GM12878 (cell line): ENCODE results near the gene ANKRD40CL. TPM values are rescaled to one million over a fixed set of nuclear protein-coding genes. Genes with fewer than 3 reads are reported as not detected.

Experiments used
- ATAC-seq: fragments of 200-7000 bp; cut with Tn5 transposase; 3 replicates; pipeline ENCODE4 v1.9.1; 2020; ENCODE audit warnings: mild to moderate bottlenecking, moderate library complexity
- BruUV-seq: library from RNA; stranded (reverse); fragments of 400-500 nt; replicated peaks from 2 replicates; lab custom pipeline; 2021; lab: Mats Ljungman, UMichigan
- CTCF ChIA-PET: fragments of 300-600 bp; sonication (Branson Sonifier 250); formaldehyde crosslinking; extraction: SDS; loops from one replicate; lab custom pipeline; 2021; ENCODE audit warnings: inconsistent platforms; lab: Yijun Ruan, JAX
- POLR2A ChIA-PET: fragments of 350-600 bp; formaldehyde crosslinking; extraction: SDS; loops from one replicate; lab custom pipeline; 2021; ENCODE audit warnings: inconsistent platforms; lab: Charles Lee
- RAD21 ChIA-PET: fragments of 300-600 bp; sonication (Branson Sonifier 250); formaldehyde crosslinking; loops from one replicate; lab custom pipeline; 2023; ENCODE audit warnings: antibody characterized with exemption; ENCODE audit not compliant: unreplicated experiment; lab: Charles Lee
- SMC1A ChIA-PET: fragments of 300-600 bp; sonication (Branson Sonifier 250); formaldehyde crosslinking; loops from one replicate; lab custom pipeline; 2023; ENCODE audit not compliant: unreplicated experiment, uncharacterized antibody; lab: Charles Lee
- DNase-seq: peaks from one replicate; pipeline ENCODE4 v3.0.0-alpha.2; 2011; ENCODE audit warnings: low read depth, low spot score
- FAIRE-seq: peaks from 3 replicates; lab custom pipeline; 2011; peaks lifted over from hg19 to GRCh38; lab: Jason Lieb, UNC
- H2AFZ ChIP-seq: 2 replicates; pipeline ENCODE4 v1.6.0; 2011; ENCODE audit warnings: low read depth, low read length, control low read depth; ENCODE audit not compliant: control insufficient read depth
- H3K27ac ChIP-seq: 2 replicates; pipeline ENCODE4 v1.5.1; 2011; ENCODE audit warnings: control low read depth; ENCODE audit not compliant: control insufficient read depth, insufficient read depth
- H3K27me3 ChIP-seq, 2 experiments: replicated peaks in 1 of 2; 2 replicates each; pipeline versions ENCODE4 v1.6.0 to v1.6.1; 2011; ENCODE audit warnings: low read length in 1 of 2; ENCODE audit not compliant: control insufficient read depth in 2 of 2, insufficient read depth in 2 of 2
- H3K36me3 ChIP-seq, 2 experiments: 2 replicates each; pipeline ENCODE4 v1.5.1; 2011; ENCODE audit warnings: low read length in 1 of 2; ENCODE audit not compliant: control insufficient read depth in 2 of 2, insufficient read depth in 2 of 2
- H3K4me1 ChIP-seq: 2 replicates; pipeline ENCODE4 v1.6.1; 2011; ENCODE audit warnings: mild to moderate bottlenecking, low read length, moderate library complexity, mixed read lengths; ENCODE audit not compliant: control insufficient read depth, insufficient read depth
- H3K4me2 ChIP-seq: 2 replicates; pipeline ENCODE4 v1.6.0; 2011; ENCODE audit warnings: control low read depth; ENCODE audit not compliant: control insufficient read depth, insufficient read depth
- H3K4me3 ChIP-seq: fragments of 200-600 bp; sonication (generic); 2 replicates; pipeline ENCODE4 v1.5.1; 2016
- H3K79me2 ChIP-seq: 2 replicates; pipeline ENCODE4 v1.6.0; 2011; ENCODE audit warnings: low read length; ENCODE audit not compliant: control insufficient read depth, insufficient read depth
- H3K9ac ChIP-seq: 2 replicates; pipeline ENCODE4 v1.8.0; 2011; ENCODE audit warnings: low read length, control low read depth, mixed read lengths; ENCODE audit not compliant: control insufficient read depth, insufficient read depth
- H3K9me3 ChIP-seq: replicated peaks from 3 replicates; pipeline ENCODE4 v1.5.1; 2011; ENCODE audit warnings: mild to moderate bottlenecking, low read length; ENCODE audit not compliant: control insufficient read depth, insufficient read depth
- H4K20me1 ChIP-seq: 2 replicates; pipeline ENCODE4 v1.6.0; 2011; ENCODE audit not compliant: control insufficient read depth, insufficient read depth
- FOXK2 ChIP-seq: fragments of 450-650 bp; IDR thresholded peaks from 2 replicates; pipeline ENCODE4 v1.6.1; 2017; ENCODE audit warnings: mild to moderate bottlenecking, moderate library complexity
- IRF4 ChIP-seq: IDR thresholded peaks from 2 replicates; pipeline ENCODE4 v1.6.1; 2011; ENCODE audit warnings: low read depth, low read length
- KAT2A ChIP-seq: conservative IDR thresholded peaks from 2 replicates; pipeline ENCODE4 v1.6.1; 2011; ENCODE audit warnings: low read depth, low read length; ENCODE audit not compliant: control insufficient read depth
- SMARCA5 ChIP-seq: fragments of 450-650 bp; IDR thresholded peaks from 2 replicates; pipeline ENCODE4 v1.6.1; 2017; ENCODE audit warnings: mild to moderate bottlenecking
- ZNF24 ChIP-seq: fragments of 450-650 bp; IDR thresholded peaks from 2 replicates; pipeline ENCODE4 v1.6.1; 2017; ENCODE audit warnings: antibody characterized with exemption, mild to moderate bottlenecking
- WGBS: methylation state at CpG from one replicate; pipeline ENCODE4 v1.1.6; 2016; ENCODE audit warnings: low lambda C conversion rate; ENCODE audit not compliant: insufficient replicate concordance, insufficient coverage; ENCODE audit errors: missing lambda C conversion rate; 5-methylcytosine and 5-hydroxymethylcytosine counted together
- in situ Hi-C: fragments of 300-500 bp; cut with MboI; formaldehyde crosslinking; loops from 9 replicates; pipeline ENCODE4 v1.14.3; 2018; ENCODE audit warnings: mixed read lengths
- intact Hi-C: fragments of 100-400 bp; cut with micrococcal nuclease; formaldehyde crosslinking; loops from one replicate; pipeline ENCODE4 v1.14.2; 2022; ENCODE audit not compliant: unreplicated experiment
- polyA plus RNA-seq, 11 experiments: library from polyadenylated mRNA; depleted of rRNA in 4 of 11; unstranded in 6 of 11; stranded (reverse) in 5 of 11; fragments of >200 nt; fragmentation: Nextera tagmentation in 4 of 11; fragmentation: Illumina TruSeq in 1 of 11; extraction: Ambion mirVana in 4 of 11; extraction: Trizol in 1 of 11; gene quantifications; 1 replicate in 1 of 11; 2 replicates in 10 of 11; pipeline versions ENCODE4 v1.2.1 to v1.2.3, GENCODE V29; 2011 to 2016; ENCODE audit warnings: inconsistent platforms in 2 of 11, missing spikeins in 2 of 11, low read depth in 1 of 11
- total RNA-seq, 4 experiments: library from RNA; depleted of rRNA in 3 of 4; stranded (reverse); fragments of >200 nt in 3 of 4; fragmentation: Illumina TruSeq in 1 of 4; extraction: Trizol in 1 of 4; gene quantifications; 2 replicates each; pipeline versions ENCODE4 v1.2.1 to v1.2.3, GENCODE V29; 2013 to 2021
- TF ChIP-seq, protein P1 (sequence below): fragments of 450-650 bp; IDR thresholded peaks from 2 replicates; pipeline ENCODE4 v1.6.1; 2016; ENCODE audit warnings: mild to moderate bottlenecking
- TF ChIP-seq, protein P2 (sequence below): fragments of 450-650 bp; IDR thresholded peaks from 2 replicates; pipeline ENCODE4 v1.6.1; 2017; ENCODE audit warnings: borderline replicate concordance

The ANKRD40CL gene
- total and polyA plus RNA-seq, 10 of the 15 experiments (the other 5 are each of a cell fraction or from before 2014, with no cell fraction given) = not detected

DNA sequence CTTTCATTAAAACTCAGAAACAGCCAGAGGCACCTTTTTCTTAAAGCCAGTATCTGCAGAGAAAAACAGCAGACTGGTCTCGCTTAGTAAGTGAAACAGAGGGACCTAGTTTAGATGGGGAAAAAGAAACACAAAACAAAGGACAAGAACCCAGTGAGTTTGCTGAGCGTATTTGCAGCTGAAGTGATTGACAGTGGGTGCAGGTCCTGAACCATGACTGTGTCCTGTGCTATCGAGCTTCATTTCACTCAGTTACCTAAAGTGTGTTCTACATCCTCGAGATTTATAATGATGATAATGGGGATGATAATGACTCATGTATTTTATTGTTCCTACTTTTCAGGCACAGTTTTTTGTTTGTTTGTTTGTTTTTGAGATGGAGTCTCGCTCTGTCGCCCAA lies 36.4 kb upstream of the ANKRD40CL start:
- H3K4me1 ChIP-seq = no peaks in the 10 kb centered on the region
- DNase-seq = no peak
- no peak for FAIRE-seq
- RAD21 ChIA-PET = no interaction called here
- intact Hi-C loops = no loop called here
- H3K79me2 ChIP-seq = no peaks in the 10 kb centered on the region
- H3K4me2 ChIP-seq = no peak overlapping the region
- 50% methylated on average over 6 of the region's 6 CpGs for WGBS
- no peak overlapping the region for H3K27ac ChIP-seq
- H4K20me1 ChIP-seq = no peaks in the 10 kb centered on the region
- no TSS peak for BruUV-seq
- SMC1A ChIA-PET = no interaction called here
- no peak overlapping the region for H3K4me3 ChIP-seq
- no peak overlapping the region for H2AFZ ChIP-seq
- no peaks in the 10 kb centered on the region for H3K9me3 ChIP-seq
- no peak for ATAC-seq
- no peaks in the 10 kb centered on the region for H3K36me3 ChIP-seq
- no peaks in the 10 kb centered on the region; a peak in 1 of 4 replicates for H3K27me3 ChIP-seq
- CTCF ChIA-PET = interaction anchor here (0.9 to 1.4 kb wide), 3 partner anchors 14 to 130 kb away, joined by 3 to 4 read pairs (median 3); no protein-coding TSS in a partner anchor
- POLR2A ChIA-PET = no interaction called here
- H3K9ac ChIP-seq = no peak overlapping the region
- TF ChIP-seq, protein P1, sequence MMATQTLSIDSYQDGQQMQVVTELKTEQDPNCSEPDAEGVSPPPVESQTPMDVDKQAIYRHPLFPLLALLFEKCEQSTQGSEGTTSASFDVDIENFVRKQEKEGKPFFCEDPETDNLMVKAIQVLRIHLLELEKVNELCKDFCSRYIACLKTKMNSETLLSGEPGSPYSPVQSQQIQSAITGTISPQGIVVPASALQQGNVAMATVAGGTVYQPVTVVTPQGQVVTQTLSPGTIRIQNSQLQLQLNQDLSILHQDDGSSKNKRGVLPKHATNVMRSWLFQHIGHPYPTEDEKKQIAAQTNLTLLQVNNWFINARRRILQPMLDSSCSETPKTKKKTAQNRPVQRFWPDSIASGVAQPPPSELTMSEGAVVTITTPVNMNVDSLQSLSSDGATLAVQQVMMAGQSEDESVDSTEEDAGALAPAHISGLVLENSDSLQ = 0 out of 2 replicates have a peak, but pooled peaks have one; percentile 8
- TF ChIP-seq FOXK2 (no peak), KAT2A (no peak), IRF4 (no peak), SMARCA5 (no peak), ZNF24 (no peak)
- TF ChIP-seq, protein P2, sequence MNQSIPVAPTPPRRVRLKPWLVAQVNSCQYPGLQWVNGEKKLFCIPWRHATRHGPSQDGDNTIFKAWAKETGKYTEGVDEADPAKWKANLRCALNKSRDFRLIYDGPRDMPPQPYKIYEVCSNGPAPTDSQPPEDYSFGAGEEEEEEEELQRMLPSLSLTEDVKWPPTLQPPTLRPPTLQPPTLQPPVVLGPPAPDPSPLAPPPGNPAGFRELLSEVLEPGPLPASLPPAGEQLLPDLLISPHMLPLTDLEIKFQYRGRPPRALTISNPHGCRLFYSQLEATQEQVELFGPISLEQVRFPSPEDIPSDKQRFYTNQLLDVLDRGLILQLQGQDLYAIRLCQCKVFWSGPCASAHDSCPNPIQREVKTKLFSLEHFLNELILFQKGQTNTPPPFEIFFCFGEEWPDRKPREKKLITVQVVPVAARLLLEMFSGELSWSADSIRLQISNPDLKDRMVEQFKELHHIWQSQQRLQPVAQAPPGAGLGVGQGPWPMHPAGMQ = no peak
- TF ChIP-seq, all 136 proteins: peak for 1
- in situ Hi-C loops = no loop called here
